8988T (cell line): ENCODE measurements around the gene SASH3.

Source experiments
- DNase-seq: peaks from one replicate; pipeline ENCODE4 v3.0.0; 2011

Gene SASH3

GRCh38 chrX:129818123-129818522, 38.4 kb downstream of the SASH3 start:
- DNase-seq: no peak

- no peak for DNase-seq
Measured at GRCh38 chrX:129823115-129823514, 43.4 kb downstream of the SASH3 start.

- DNase-seq: no peak
Measured at GRCh38 chrX:129823522-129823921, 43.8 kb downstream of the SASH3 start.

- no peak for DNase-seq
Measured at GRCh38 chrX:129824620-129825019, 44.9 kb downstream of the SASH3 start.

- DNase-seq: no peak
Measured at GRCh38 chrX:129825746-129826505, 46.2 kb downstream of the SASH3 start.

- no peak for DNase-seq
Measured at GRCh38 chrX:129830494-129830893, 50.7 kb downstream of the SASH3 start.

GRCh38 chrX:129831091-129831885, 51.5 kb downstream of the SASH3 start:
- no peak for DNase-seq

- DNase-seq: no peak
Measured at GRCh38 chrX:129833153-129833990, 53.6 kb downstream of the SASH3 start.

GRCh38 chrX:129836827-129837226, 57.1 kb downstream of the SASH3 start:
- DNase-seq: no peak

GRCh38 chrX:129840344-129840743, 60.6 kb downstream of the SASH3 start:
- no peak for DNase-seq

- DNase-seq: no peak
Measured at GRCh38 chrX:129842510-129843208, 62.9 kb downstream of the SASH3 start.

- DNase-seq: no peak
Measured at GRCh38 chrX:129843209-129843458, 63.4 kb downstream of the SASH3 start.

- DNase-seq: peak; percentile 30
Measured at GRCh38 chrX:129843459-129844306, 63.9 kb downstream of the SASH3 start, which contains the start of gene ZDHHC9. ZDHHC9 (minus strand) TSS chrX:129843886; CDS start chrX:129841945, 1,941 bp downstream.
